GM21367 (cell line): ENCODE measurements around the gene TTC16.

Source experiments
- ATAC-seq: cut with Tn5 transposase; IDR thresholded peaks from one replicate; pipeline ENCODE4 v1.9.1; 2021; ENCODE audit not compliant: unreplicated experiment

Gene TTC16

DNA sequence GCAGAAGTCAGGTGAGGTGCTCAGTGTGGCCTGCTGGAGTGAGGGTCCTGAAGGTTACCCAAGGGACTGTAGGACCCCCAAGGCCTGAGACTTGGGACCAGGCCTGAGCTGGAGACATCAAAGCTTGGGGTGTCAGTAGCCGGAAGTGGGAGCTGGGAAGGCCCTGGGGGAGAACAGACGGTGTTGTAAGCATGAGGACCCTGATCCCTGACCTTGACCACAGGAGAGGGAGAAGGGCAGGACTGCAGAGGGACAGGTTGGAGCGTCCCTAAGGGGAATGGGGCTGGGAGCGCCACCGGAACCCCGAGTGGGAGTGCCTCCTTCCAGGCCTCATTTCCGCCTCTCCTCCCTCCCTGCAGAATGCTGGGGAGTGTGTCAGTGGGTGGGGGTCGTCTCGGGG lies 533 bp downstream of the TTC16 start:
- ATAC-seq: no peak

- no peak for ATAC-seq
These were observed 1.9 kb downstream of the TTC16 start for GRCh38 chr9:127717766-127718165.

GRCh38 chr9:127720031-127720864 lies 4.4 kb downstream of the TTC16 start:
- ATAC-seq: no peak

GRCh38 chr9:127720865-127721227 lies 5.0 kb downstream of the TTC16 start:
- ATAC-seq: no peak

GRCh38 chr9:127721391-127721821 lies 5.5 kb downstream of the TTC16 start:
- no peak for ATAC-seq

- ATAC-seq: no peak
These were observed 6.3 kb downstream of the TTC16 start for GRCh38 chr9:127722055-127722745.

- no peak for ATAC-seq
These were observed 7.1 kb downstream of the TTC16 start for GRCh38 chr9:127723013-127723412.

GRCh38 chr9:127723444-127723843 lies 7.6 kb downstream of the TTC16 start:
- no peak for ATAC-seq

DNA sequence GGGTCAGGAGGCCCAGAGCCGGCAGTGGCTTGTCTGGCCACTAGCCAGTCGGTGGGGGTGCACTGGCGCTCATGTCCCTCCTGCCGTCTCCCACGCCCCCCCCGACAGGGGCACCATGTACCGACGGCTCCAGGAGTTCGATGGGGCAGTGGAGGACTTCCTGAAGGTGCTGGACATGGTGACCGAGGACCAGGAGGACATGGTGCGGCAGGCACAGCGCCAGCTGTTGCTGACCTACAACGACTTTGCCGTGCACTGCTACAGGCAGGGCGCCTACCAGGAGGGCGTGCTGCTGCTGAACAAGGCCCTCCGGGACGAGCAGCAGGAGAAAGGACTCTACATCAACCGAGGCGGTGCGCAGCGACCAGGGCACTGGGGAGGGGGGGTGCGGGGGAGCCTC lies 8.1 kb downstream of the TTC16 start:
- ATAC-seq: no peak

- no peak for ATAC-seq
These were observed 11.0 kb downstream of the TTC16 start for GRCh38 chr9:127726871-127727270.

GRCh38 chr9:127728808-127729207 lies 12.9 kb downstream of the TTC16 start:
- no peak for ATAC-seq

- no peak for ATAC-seq
These were observed 13.8 kb downstream of the TTC16 start for GRCh38 chr9:127729522-127730256.

GRCh38 chr9:127730262-127730661 lies 14.4 kb downstream of the TTC16 start:
- ATAC-seq: no peak

GRCh38 chr9:127730799-127731410 lies 15.0 kb downstream of the TTC16 start:
- ATAC-seq: no peak

DNA sequence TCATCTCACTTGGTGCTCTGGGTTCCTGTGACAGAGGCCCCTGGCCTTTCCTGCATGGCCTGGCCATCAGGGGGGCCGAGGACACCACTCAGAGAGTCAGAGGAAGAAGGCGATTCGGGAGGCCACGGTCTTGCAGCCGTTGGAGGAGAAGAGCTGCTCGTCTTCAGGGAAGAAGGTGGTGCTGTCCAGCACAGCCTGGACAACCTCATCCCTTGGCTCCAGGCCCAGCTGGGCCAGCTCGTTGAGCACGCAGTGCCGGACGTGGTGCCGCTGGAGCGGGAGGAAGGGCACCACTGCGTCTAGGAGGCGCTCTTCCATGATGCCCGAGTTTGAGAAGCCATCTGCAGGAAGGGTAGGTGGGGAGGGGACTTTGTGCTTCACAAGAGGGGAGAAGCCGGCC lies 16.1 kb downstream of the TTC16 start:
- no peak for ATAC-seq

GRCh38 chr9:127732444-127732843 lies 16.6 kb downstream of the TTC16 start:
- no peak for ATAC-seq

- ATAC-seq: no peak
These were observed 17.7 kb downstream of the TTC16 start for GRCh38 chr9:127733614-127734013.

DNA sequence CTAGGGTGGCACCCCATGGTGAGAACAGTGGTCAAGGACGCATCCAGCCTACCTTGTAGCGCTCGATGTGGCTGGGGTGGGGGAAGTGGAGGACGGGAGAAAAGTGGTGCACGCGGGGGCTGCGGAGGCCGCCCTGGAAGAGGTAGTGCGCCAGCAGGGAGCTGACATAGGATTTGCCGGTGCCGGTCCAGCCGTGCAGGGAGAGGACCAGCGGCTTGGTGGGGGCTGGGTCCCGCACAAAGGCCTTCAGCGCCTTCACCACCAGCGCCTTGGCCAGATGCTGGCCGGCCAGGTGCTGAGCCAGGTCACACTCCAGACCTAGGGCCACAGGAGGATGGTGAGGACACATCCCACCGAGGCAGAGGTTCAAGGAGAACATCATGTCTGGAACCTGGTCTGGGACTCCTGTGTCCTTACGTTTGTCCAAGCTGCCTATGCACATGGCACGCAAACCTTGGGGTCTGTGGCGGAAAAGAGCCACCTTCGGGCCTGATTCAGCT lies 18.4 kb downstream of the TTC16 start:
- ATAC-seq: no peak

DNA sequence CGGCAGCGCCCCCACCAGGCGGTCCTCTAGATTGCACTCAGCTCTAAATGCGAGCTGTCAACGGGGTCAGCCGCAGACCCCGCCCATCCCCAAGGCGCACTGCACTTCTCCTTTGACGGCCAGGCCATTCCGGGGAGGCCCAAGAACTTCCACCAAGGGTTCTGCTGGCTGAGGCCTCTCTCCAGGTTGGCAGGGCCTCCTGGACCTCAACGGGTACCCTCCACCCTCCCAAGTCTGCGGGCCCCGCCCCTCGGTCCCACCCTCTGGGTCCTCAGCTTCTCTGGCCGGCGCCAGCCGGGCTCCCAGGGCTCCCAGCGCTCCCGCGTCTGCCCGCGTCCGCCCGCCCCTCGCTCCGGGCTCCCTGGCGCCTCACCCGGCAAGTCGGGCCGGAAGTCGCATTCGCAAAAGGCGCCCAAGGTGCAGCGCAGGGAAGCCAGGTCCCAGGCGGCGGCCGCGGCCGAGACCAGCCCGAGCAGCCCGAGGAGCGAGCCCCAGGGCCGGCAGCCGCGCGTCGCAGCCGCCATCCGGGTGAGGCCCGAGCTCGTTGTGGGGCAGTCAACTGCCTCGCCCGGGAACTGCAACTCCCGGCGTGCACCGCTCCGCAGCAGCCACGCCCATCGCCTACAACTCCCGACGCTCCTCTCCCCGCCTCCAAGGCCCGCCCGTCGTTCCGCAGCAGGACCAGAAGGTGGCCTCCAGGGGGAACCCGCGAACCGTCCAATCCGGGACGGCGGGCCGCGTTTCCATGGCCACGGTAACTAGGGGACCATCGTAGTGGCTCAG lies 19.1 kb downstream of the TTC16 start, which contains the start of gene TOR2A:
TSS of gene TOR2A (minus strand) at position 548 of the 783 bp plus-strand sequence. CDS start at position 524, 24 bp downstream.
- ATAC-seq: peak; percentile 67

GRCh38 chr9:127735530-127736185 lies 19.8 kb downstream of the TTC16 start:
- ATAC-seq: no peak
